SW 1271 (cell line): ENCODE data around the gene ANO7.

Source experiments
- DNase-seq, 2 experiments: peaks; one replicate each; lab custom pipeline; 2025; lab: John Stamatoyannopoulos, UW

Gene ANO7

DNA sequence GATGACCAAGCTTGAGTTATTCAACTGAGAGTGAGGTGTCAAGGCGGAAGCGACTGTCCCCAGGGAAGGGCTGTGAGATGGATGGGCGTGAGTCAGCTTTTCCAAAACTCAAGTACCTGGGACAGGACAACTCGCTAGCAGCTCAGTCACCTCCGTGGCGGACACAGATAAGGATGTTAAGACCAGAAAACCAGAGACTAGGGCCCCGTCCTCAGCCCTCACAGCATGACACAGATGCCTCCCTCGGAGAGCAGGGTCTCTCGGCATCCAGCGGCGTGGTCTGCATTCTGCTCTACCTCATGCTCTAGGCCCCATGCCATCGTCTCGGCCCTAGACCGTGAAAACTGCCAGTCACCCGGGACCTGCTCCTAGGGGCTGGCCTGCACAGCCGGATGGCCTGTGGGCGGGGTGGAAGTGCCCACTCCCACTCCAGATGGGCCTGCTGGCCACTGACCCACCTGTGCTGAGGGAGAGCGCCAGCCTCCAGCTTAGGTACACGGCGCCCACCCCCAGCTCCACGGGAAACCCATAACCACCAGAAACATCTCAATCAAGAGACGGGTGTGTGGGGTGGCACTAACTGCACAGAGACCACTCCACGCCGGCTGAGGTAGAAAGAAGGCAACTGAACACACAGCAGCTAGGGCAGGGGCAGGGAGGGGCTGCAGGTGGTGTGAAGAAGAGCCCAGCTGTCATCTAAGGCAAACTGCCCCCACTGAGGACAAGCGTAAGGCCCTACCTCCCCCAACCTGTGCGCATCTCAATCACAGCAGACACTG lies 39.8 kb downstream of the ANO7 start:
- no peak for DNase-seq

DNA sequence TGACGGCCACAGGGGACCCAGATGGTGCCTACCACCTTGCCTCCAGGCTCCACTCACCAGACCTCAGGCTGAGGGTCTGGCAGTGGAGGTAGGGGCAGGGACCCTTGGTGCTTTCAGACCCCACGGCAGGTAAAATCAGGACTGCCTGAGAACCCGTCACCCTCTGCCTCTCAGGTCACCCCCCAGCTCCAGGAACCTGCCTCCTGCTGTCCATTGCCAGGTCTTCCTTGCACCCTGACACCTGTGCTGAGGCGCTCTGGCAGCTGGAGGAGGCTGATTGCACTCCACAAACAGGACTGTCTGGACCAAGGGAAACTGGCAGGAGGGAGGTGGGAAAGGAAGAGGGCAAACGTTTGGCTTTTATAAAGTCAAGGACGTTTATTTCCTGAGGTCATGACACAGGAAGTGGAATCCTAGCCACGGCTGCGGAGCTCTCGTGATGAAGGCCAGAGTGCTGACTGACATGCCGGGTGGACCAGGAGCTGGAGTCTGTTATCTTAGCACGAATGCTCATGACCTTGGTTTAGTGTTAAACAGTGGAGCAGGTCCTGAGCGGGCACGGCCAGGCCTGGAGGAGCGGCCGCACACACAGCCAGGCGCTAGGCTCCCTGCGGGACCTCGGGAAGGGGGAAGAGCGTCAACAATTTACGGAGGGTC lies 40.5 kb downstream of the ANO7 start:
- no peak for DNase-seq

DNA sequence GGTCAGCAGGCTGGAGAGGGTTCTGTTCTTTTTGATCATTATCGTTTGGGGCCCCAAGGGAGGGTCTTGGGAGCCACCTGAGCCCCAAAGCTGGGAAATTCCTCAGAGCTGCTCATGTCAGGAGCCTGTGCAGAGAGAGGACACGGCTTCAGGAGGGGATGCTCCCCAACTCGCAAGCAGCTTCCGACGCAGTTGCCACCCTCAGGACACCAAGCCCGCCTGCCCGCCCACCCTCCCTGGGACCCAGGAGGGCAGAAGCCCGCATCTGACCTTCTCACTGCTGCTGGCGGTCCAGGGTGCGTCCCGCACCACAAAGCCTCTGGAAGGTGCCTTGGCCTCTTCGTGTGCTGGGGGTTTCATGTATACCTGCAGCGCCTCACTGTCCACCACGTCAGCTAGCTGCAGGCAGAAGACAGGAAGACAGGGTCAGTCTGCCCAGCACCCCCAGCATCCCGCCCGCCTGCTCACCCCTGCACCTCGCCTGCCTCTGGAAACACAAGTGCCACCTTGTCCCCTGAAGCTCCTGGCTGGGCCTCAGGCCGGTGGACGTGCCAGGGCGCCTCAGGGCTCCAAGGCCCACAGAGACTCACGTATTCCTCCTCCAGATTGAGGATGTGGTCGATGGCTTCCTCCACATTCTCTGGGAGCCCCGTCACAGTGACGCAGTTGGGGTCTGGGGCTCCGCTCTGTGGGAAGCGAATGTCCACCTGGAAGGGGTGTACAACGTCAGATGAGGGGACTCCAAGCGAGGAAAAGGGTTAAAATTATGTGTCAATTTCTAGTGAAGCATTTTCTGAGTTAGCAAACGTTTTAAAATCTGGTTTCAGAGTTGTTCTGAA lies 41.3 kb downstream of the ANO7 start:
- no peak for DNase-seq

DNA sequence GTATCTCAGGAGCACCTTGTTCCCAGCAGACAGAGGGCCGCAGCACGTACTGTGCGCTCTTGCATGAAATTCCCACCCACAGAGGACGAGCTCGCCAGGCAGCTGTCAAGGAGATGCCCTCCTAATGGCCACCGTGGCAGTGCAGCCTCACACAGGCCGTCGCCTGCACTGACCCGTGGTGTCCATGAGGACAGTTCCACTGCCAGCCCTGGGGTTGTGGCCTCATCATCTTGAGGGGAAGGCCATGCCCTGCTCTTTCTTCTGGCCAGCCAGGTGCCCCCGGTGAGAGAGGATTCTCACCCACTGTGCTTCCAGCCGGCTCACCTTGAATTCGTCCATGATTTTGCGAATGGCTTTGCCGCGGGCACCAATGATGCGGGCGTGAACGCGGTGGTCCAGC lies 42.0 kb downstream of the ANO7 start:
- no peak for DNase-seq

DNA sequence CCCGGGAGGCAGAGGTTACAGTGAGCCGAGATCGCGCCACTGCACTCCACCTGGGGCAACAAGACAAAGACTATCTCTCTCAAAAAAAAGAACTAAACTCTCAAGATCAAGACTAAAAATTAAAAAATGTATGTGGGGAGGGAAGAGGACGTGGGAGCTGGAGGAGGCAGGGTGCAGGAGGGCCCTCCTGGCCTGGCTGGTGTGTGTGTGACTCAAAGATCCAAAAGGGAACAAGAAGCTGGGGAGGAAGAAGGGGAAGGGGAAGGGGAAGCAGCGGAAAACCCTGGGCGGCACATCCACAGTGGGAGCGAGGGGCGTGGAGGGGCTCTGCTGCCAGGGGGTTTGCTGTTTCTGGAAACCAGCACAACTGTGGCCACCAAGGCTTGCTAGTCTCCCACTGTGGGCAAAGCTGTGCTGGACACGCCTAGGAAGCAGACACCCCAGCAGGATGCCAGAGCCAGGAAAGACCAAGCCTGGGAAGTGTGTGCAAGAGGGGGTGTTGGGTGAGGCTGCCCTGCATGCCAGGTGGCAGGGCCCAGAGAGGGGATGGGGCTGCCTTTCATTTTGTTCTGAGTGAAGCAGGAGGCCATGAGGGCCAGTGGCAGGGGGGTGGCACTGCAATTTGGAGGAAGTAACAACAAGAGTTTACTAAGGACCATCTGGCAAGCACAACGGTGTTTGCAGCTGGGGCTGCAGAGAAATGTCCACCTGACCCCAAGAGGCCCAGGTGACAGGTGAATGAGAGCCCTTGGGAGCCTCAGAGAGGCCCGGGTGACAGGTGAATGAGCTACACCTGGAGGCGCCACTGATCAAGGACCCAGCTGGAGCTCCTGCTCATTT lies 44.5 kb downstream of the ANO7 start:
- DNase-seq = no peak

DNA sequence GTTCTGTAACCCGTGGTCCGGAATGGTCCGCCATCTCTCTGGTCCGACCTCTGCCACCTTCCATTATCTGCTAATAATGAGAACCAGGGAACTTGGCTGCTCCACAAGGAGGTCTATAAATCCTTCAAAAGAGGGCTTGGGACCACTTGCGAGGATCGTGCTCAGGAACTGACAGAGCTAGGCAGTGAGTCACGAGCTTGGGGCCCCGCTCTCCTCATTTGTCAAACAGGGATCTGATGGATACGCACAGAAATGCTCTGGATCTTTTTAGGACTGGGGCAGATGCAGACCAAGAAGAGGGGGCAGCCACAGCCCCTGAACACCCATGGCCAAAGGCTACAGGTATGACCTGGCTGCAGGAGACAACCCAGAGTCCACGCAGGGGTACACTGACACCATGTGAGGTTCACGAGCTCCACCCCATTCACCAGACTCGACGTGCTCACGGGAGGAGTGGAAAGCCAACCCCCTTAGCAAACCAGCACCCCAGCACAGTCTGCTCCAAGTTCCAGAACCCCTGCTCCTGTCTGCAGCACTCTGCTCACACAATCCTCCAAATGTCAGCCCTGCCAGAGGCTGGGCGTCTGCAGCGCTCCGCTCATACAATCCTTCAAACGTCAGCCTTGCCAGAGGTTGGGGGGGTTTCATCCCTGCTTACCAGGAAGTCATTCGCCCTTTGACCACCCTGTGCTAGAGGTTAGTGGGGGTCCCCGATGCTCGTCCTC lies 45.8 kb downstream of the ANO7 start:
- no peak for DNase-seq

DNA sequence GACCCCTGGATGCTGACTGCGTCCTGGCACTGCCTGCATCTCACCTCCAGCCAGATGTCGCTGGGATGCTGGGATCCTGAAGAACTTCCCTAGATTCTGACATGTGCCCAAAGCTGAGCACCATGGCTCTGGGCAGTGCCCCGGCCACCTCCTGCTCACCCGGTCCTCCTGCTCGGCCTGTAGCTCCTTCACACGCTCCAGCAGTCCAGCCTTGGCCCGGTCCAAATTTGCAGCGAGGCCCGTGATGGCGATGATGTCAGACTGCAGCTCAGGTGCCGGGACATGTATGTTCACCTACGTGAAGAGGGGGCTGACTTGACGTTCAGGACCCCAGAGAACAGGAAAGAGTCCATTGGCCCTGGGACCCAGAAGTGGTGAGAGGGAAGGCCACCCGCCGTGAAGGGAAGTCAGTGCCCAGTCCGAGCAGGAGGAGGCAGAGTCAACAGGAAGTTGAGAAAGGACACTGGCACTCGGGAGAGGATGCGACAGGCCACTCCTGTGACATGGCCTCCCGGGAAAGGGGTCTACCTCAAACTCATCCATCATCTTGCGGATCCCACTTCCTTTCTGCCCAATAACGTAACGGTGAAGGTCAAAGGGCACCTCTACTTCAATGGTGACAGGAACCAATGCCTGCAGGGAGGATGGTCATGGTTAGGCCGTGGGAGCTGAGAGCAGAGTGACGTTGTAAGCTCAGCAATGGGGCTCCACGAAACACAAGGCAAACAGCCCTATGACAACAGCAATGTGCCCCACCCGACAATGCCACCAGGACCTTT lies 46.7 kb downstream of the ANO7 start:
- no peak for DNase-seq

DNA sequence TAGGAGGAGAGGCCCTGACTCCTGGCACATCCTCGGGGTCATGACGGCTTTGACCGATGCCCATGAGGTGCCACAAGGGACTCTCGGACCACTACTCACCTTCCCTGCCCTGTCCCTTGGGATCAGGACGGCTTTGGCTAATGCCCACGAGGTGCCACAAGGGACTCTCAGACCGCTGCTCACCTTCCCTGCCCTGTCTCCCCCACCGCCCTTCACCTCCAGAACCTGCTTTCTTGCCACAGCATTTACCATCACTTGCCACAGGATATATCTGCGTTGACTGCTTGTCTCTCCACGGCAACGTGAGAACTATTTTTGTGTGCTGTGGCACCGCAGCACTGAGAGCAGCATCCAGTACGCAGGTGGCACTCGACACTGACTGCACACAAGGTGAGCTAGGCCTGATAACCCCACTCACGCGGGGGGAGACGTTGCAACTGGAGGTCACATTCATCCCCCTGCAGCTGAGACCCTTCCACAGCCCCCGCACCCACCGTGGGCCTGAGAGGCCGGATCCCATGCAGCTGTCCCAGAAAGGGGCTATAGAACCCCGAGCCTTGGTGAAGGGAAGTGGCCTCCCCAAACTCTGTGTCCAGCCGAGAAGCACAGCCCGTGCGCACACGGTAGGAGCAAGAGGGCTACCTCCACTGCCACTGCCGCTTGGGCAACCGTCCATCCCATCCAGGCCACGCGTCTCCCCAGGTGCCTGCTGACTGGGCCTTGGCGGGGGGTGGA lies 47.5 kb downstream of the ANO7 start:
- no peak for DNase-seq

DNA sequence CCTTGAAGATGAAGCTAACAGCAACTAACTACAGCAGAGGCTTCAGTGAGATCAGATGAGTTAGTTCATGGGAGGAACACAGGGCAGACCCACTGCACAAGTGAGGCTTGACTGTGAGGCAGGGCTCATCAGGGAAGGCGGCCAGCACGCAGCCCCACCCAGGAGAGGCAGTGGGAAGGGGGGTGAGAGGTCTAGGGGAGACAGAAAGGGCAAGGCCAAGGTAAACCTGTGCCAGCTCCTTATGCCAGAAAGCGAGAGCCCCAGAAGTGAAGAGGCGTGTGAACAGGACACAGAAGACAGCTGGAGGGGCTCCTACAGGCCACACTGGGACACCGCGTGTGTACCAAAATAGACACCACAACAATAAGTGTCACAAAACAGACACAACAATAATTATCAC lies 48.6 kb downstream of the ANO7 start:
- DNase-seq = no peak

DNA sequence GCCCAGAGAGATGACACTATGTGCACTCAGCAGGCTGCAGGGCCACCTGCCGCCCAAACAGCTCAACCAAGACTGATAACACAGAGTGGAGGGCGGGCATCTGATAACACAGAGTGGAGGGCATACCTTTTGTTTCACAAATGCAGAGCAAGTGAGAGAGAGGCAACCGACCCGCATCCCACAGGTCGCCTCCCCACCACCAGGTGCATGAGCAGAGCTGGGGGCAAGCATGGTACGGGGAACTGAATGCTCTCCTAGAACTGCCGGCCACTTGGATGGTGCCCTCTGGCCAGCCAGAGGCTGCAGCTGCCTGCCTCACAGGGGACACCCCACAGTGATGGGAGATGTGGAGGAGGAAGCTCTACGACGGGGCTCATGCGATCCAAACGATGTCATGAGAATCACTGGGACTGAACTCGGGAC lies 49.5 kb downstream of the ANO7 start:
- no peak for DNase-seq

DNA sequence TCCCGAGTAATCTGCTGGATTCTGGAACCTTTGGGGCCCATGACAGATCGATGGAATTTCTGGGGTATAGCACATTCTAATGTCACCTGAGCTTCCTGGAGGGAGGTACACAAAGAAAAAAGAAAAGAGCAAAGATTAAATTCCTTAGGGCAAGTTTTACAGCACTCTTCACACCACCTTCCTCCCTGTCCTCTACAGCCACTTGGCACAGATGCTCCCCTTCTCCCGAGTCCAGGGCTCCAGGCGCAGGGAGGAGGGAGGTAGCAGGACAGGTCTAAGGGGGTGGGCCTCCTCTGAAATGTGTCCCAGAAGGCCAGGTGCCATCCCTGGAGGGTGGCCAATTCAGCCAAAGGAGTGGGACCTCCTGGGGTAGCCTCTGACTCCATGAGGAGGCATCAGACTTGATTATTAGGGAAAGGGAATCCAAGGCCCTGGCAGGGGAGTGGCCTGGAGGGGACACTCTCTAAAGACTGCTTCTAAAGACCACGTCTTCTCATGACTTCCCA lies 50.3 kb downstream of the ANO7 start:
- DNase-seq = no peak

DNA sequence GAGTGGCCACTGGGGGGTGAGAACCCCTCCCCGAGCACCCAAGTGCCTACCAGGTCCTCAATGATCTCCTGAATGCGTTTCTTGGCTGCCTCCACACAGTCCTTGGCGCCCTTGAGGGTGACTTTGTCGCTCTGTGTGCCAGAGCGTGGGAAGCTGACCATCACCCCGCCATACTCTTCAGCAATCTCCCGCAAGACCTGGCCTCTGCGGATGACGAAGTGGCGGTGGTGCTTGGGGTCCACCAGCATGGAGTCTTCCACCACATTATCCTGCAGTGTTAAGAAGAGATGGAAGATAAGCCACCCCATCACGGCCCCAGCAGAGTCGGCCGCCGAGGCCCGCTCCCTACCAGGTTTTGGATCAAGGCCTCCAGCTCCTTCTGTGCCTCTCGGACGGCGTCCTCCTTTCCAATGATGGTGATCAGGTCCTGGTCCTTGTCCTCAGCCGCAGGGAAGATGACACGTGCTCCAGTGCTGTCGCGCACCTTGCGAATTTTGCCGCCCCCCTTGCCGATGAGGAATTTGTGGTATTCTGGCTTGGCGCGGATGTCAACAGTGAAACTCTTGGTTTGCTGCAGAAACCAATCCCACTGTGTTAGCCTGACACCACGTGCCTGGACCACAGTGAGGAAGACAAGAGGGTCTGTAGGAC lies 51.2 kb downstream of the ANO7 start:
- DNase-seq = no peak

DNA sequence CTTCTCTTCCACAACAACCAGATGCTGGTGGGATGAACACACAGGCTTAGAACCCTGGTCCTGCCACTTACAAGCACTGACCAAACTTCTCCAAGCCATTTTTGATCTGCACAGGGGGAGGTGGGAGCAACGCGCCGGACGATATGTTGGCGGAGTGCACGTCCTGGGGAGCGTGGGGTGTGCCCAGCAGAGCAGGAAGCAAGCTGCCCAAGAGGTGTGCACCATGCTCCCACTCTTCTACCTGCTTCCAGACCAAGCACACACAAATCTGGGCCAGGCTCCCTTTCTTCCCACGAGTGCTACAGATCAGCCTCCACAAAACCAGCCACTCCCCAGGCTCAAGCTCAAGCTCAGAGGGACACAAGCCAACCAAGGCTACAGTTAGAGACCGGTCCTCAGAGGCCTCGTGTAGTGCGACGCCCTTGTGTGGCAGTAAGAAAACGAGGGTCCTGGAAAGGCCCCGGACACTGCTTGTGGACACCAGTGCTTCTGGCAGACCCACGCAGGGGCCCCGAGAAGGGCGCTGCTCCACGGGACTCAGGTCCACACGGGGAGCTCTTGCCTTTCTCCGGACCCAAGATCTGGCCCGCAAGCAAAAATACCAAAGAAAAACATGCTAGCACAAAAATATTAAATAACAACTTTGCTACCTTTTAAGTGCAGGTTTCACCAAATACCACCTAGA lies 52.0 kb downstream of the ANO7 start:
- DNase-seq = no peak

DNA sequence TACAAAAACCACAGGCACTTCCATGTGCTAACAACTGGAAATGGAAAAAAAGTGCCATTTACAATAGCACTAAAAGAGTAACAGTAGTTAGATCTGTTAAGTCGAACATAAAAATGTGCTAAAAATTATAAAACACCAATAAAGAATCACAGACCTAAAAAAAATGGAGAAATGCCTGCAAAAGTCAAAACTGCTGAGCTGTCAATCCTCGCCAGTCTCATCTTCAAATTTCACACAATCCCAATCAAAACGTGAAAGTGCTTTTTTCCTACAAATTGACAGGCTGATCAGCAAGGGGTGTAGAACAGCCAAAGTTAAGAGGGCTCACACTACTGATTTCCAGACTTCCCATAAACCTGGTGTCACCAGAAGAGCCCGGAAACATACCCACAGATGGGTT lies 53.2 kb downstream of the ANO7 start:
- DNase-seq = no peak

DNA sequence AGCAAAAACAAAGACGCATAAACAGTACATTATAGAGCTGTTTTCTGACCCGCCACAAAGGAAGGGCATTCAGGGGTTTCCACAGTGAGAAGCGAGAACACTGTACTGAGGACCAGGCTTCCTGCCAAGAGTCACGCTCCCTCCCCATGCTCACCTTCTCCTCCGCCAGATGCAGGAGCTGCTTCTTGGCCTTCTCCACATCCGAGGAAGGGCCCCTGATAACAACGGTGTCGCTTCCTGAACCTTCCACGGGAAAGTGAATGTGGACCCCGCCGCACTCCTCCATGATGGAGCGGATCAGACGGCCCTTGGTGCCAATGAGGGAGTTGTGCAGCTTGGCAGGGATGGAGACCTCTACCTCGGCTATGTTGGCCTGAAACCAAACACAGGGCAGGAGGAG lies 53.8 kb downstream of the ANO7 start:
- no peak for DNase-seq

DNA sequence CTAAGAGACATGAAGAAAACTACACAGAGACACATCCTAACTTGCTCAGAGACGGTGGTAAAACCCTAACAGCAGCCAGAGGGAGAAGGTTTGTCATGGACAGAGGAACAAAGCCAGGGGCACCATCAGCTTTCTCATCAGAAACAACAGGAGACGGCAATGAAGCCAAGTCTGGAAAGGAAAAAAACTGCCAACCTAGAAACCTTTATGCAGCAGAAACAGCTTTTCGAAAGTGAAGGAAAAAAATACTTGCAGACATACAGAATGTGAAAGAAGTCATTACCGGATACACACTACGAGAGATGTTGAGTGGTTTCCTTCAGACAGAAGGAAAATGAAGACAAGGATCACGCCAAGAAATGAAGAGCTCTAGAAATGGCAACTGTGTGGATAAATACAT lies 55.9 kb downstream of the ANO7 start:
- no peak for DNase-seq

DNA sequence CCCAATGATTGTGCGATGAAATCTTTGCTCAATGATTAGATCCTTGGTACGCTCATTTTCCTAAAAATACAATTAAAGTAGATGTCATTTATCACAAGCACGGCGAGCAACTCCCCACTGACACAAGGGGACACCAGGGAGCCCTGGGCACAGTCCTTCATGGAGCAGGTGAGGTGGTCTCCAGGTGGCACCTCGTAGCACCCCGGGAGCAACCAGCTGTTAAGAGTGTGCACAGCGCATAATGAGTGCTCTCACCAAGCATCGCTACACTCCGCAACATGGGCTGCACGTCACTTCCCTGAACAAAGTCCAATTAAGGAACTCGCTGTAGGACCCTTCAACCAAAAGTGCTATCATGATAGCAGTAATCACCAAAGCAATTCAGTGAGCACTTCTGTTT lies 59.8 kb downstream of the ANO7 start:
- DNase-seq = no peak

DNA sequence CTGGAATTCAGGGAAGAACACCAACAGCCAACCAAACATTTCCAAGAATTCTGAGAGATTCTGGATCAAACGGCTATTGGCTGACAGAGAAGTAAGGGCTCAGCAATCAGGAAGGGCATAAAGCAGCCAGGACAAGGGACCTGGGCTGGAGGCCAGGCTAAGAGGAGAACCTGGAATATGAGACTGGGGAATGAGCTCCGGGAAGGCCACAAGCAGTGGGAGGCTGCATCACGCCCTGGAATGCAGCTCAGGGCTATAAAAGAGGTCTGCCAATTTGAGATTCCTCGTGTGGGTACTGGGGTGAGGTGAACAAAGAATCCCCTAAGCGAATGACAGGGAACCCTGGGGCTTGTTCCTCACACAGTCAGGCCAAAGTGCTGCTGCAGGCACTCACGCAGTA lies 60.4 kb downstream of the ANO7 start:
- no peak for DNase-seq

DNA sequence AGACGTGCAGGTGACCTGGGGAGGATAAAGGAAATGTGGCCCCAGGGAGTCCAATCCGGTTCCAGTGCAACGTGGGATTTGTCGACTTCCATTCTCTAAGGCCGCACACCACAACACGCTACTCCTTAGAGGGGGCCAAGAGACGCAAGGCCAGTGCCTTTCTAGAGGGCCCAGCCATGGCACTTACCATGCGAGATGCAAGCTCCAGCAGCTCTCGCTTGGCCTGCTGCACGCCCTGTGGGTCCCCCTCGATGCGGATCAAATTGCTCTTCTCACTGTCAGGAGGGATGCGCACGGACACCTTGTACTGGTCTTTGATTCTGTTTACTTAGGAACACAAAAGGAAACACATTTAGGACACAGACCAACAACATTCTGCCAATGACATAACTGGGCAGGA lies 61.2 kb downstream of the ANO7 start:
- no peak for DNase-seq
